ENCODE measurements around the gene CPTP. TPM values are rescaled to one million over a fixed set of nuclear protein-coding genes. Genes with fewer than 3 reads are reported as not detected.
A peak's percentile ranks its signal among the peaks of the same experiment; 100 is the strongest.

CPTP gene
- total and polyA plus RNA-seq, 2 of the 13 experiments (the other 11 are each of a cell fraction or from before 2014, with no cell fraction given) = 5.5 to 9.3 TPM

DNA sequence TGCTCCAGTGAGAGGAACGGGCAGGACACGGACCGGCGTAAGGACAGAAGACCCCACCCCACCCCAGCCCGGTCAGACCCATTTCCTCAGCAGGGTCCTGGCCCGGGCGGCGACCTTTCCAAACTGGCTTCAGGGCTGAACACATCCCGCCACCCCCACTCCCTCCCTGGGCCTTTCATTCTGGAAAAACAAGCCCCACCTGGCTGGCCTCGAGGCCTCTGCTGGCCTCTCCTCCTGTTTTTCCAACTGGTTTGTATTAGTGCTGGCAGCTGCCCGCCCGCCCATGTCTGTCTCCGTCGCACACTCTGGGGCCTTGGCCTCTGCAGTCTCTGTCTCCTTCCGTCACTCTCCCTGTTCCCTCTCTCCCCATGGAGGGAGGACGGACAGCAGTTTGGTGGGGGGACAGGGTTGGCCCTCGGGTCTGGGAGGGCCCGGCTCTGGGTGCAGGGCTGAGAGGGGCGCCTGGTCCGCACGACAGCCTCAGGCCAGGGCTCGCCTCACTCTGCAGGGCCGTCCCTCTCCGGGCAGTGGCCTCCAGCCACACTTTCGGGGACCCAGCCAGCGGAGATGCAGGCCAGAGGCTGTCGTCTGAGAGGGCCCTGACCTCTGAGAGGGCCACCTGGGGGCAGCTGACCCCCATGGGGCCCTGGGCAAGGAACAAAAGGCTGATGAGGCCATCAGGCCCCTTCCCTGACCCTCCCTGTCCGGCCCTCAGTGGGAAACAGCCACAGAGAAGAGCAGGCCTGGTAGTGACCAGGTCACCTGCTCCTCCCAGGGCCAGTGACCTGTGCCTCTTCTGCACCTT, 35.3 kb downstream of the CPTP start (continued):
- TF ChIP-seq ZFYVE20 (CRISPR knock-in tag; IDR thresholded peaks at IDR 0.05; ENCODE audit: borderline replicate concordance, low read depth) (no peak), RFXANK (CRISPR knock-in tag; IDR thresholded peaks at IDR 0.05) (no peak), ZNF678 (CRISPR knock-in tag; IDR thresholded peaks at IDR 0.05) (peak; percentile 46; the same call in 1 of the 2 replicates), EED (CRISPR knock-in tag; IDR thresholded peaks at IDR 0.05) (no peak), TGIF2 (CRISPR knock-in tag; IDR thresholded peaks at IDR 0.05) (no peak; the same call in 1 of the 2 replicates), KLF15 (CRISPR knock-in tag; IDR thresholded peaks at IDR 0.05; ENCODE audit: borderline replicate concordance) (no peak), MXI1 (IDR thresholded peaks at IDR 0.05; ENCODE audit: borderline replicate concordance, low read depth, low read length) (no peak), JUNB (CRISPR knock-in tag; IDR thresholded peaks at IDR 0.05; ENCODE audit: borderline replicate concordance) (no peak), ZNF34 (CRISPR knock-in tag; IDR thresholded peaks at IDR 0.05; ENCODE audit: borderline replicate concordance) (no peak), TOPORS (CRISPR knock-in tag; IDR thresholded peaks at IDR 0.05) (peak; percentile 55; the same call in 1 of the 2 replicates), HCFC1 (IDR thresholded peaks at IDR 0.05; ENCODE audit: low read depth, low read length) (no peak), HNF4A (CRISPR knock-in tag; IDR thresholded peaks at IDR 0.05) (peak; percentile 73), GABPA (IDR thresholded peaks at IDR 0.05; ENCODE audit: low read depth, low read length) (no peak), GABPA (CRISPR knock-in tag; IDR thresholded peaks at IDR 0.05; ENCODE audit: low read depth) (no peak), ZNF501 (CRISPR knock-in tag; IDR thresholded peaks at IDR 0.05) (peak; percentile 42; the same call in 1 of the 2 replicates), ZNF83 (CRISPR knock-in tag; IDR thresholded peaks at IDR 0.05; ENCODE audit: borderline replicate concordance) (no peak), ZNF17 (CRISPR knock-in tag; IDR thresholded peaks at IDR 0.05) (no peak), ZFP62 (CRISPR knock-in tag; IDR thresholded peaks at IDR 0.05) (no peak)
- TF ChIP-seq, protein P1, sequence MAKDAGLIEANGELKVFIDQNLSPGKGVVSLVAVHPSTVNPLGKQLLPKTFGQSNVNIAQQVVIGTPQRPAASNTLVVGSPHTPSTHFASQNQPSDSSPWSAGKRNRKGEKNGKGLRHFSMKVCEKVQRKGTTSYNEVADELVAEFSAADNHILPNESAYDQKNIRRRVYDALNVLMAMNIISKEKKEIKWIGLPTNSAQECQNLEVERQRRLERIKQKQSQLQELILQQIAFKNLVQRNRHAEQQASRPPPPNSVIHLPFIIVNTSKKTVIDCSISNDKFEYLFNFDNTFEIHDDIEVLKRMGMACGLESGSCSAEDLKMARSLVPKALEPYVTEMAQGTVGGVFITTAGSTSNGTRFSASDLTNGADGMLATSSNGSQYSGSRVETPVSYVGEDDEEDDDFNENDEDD (CRISPR knock-in tag; IDR thresholded peaks at IDR 0.05; ENCODE audit: borderline replicate concordance) = no peak
- TF ChIP-seq, protein P2, sequence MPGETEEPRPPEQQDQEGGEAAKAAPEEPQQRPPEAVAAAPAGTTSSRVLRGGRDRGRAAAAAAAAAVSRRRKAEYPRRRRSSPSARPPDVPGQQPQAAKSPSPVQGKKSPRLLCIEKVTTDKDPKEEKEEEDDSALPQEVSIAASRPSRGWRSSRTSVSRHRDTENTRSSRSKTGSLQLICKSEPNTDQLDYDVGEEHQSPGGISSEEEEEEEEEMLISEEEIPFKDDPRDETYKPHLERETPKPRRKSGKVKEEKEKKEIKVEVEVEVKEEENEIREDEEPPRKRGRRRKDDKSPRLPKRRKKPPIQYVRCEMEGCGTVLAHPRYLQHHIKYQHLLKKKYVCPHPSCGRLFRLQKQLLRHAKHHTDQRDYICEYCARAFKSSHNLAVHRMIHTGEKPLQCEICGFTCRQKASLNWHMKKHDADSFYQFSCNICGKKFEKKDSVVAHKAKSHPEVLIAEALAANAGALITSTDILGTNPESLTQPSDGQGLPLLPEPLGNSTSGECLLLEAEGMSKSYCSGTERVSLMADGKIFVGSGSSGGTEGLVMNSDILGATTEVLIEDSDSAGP (CRISPR knock-in tag; IDR thresholded peaks at IDR 0.05; ENCODE audit: borderline replicate concordance) = peak; percentile 64; the same call in 1 of the 2 replicates
- TF ChIP-seq, protein P3, sequence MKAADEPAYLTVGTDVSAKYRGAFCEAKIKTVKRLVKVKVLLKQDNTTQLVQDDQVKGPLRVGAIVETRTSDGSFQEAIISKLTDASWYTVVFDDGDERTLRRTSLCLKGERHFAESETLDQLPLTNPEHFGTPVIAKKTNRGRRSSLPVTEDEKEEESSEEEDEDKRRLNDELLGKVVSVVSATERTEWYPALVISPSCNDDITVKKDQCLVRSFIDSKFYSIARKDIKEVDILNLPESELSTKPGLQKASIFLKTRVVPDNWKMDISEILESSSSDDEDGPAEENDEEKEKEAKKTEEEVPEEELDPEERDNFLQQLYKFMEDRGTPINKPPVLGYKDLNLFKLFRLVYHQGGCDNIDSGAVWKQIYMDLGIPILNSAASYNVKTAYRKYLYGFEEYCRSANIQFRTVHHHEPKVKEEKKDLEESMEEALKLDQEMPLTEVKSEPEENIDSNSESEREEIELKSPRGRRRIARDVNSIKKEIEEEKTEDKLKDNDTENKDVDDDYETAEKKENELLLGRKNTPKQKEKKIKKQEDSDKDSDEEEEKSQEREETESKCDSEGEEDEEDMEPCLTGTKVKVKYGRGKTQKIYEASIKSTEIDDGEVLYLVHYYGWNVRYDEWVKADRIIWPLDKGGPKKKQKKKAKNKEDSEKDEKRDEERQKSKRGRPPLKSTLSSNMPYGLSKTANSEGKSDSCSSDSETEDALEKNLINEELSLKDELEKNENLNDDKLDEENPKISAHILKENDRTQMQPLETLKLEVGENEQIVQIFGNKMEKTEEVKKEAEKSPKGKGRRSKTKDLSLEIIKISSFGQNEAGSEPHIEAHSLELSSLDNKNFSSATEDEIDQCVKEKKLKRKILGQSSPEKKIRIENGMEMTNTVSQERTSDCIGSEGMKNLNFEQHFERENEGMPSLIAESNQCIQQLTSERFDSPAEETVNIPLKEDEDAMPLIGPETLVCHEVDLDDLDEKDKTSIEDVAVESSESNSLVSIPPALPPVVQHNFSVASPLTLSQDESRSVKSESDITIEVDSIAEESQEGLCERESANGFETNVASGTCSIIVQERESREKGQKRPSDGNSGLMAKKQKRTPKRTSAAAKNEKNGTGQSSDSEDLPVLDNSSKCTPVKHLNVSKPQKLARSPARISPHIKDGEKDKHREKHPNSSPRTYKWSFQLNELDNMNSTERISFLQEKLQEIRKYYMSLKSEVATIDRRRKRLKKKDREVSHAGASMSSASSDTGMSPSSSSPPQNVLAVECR (CRISPR knock-in tag; IDR thresholded peaks at IDR 0.05; ENCODE audit: borderline replicate concordance) = peak; percentile 40; the same call in 1 of the 2 replicates
- TF ChIP-seq, protein P4, sequence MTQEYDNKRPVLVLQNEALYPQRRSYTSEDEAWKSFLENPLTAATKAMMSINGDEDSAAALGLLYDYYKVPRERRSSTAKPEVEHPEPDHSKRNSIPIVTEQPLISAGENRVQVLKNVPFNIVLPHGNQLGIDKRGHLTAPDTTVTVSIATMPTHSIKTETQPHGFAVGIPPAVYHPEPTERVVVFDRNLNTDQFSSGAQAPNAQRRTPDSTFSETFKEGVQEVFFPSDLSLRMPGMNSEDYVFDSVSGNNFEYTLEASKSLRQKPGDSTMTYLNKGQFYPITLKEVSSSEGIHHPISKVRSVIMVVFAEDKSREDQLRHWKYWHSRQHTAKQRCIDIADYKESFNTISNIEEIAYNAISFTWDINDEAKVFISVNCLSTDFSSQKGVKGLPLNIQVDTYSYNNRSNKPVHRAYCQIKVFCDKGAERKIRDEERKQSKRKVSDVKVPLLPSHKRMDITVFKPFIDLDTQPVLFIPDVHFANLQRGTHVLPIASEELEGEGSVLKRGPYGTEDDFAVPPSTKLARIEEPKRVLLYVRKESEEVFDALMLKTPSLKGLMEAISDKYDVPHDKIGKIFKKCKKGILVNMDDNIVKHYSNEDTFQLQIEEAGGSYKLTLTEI (CRISPR knock-in tag; conservative IDR thresholded peaks at IDR 0.05) = no peak
